GM19025 (cell line): ENCODE measurements around the gene MRPL43.
A peak's percentile ranks its signal among the peaks of the same experiment; 100 is the strongest.

Experiments used
- ATAC-seq: cut with Tn5 transposase; IDR thresholded peaks from one replicate; pipeline ENCODE4 v1.9.1; 2021; ENCODE audit warnings: mild to moderate bottlenecking, low read depth, moderate library complexity; ENCODE audit not compliant: unreplicated experiment

Gene MRPL43

DNA sequence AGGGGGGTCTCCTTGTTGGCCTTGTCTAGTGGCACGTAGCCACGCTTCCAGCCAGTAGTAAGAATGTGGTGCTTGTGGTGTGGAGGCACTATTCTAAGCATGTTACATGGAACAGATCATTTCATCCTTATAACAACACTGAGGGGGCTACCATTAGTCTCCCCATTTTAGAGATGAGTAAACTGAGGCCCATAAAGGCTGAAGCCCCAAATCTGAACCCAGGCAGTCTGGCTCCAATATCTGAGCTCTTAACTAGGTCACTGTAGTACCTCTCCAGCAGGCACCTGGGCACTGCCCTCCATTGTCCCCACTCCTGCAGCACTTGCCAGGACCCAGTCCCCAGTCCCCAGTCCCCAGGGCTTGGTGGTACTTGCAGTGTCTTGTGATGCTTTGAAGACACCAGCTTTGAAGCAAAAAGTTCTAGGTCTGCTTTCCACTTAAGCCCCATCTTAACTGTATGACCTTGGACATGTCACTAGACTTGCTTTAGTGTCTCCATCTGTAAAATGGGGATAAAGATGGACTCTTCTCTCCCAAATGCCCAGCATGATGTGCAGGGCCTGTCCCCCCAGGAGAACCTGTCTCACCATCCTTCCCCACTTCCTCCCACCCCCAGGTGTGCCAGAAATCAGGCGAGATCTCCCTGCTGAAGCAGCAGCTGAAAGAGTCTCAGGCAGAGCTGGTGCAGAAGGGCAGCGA lies 18.7 kb upstream of the MRPL43 start:
- no peak for ATAC-seq

DNA sequence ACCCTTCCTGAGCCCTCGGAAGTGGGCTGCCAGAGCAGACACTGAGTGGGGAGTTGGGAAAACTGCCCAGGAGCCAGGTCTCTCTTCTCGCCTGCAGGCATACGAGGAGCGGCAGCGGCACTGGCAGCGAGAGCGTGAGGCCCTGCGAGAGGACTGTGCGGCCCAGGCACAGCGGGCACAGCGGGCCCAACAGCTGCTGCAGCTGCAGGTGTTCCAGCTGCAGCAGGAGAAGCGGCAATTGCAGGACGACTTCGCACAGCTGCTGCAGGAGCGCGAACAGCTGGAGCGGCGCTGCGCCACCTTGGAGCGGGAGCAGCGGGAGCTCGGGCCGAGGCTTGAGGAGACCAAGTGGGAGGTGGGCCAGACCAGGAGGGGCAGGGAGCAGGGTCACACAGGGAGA lies 18.1 kb upstream of the MRPL43 start:
- no peak for ATAC-seq

DNA sequence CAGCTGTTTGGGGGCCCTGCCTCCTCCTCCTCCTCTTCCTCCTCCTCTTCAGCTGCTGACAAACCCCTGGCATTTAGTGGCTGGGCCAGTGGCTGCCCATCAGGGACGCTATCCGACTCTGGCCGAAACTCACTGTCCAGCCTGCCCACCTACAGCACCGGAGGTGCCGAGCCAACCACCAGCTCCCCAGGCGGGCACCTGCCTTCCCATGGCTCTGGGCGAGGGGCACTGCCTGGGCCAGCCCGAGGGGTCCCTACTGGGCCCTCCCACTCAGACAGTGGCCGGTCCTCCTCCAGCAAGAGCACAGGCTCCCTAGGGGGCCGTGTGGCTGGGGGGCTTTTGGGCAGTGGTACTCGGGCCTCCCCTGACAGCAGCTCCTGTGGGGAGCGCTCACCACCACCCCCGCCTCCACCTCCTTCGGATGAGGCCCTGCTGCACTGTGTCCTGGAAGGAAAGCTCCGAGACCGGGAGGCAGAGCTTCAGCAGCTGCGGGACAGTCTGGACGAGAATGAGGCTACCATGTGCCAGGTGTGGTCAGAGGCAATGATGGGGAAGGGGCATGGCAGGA lies 16.4 kb upstream of the MRPL43 start:
- ATAC-seq = no peak

DNA sequence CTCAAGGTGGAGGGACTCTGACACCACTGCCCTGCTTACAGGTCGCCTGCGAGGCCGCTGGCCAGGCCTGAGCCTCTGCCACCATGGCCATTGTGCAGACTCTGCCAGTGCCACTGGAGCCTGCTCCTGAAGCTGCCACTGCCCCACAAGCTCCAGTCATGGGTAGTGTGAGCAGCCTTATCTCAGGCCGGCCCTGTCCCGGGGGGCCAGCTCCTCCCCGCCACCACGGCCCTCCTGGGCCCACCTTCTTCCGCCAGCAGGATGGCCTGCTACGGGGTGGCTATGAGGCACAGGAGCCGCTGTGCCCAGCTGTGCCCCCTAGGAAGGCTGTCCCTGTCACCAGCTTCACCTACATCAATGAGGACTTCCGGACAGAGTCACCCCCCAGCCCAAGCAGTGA lies 15.2 kb upstream of the MRPL43 start:
- no peak for ATAC-seq

DNA sequence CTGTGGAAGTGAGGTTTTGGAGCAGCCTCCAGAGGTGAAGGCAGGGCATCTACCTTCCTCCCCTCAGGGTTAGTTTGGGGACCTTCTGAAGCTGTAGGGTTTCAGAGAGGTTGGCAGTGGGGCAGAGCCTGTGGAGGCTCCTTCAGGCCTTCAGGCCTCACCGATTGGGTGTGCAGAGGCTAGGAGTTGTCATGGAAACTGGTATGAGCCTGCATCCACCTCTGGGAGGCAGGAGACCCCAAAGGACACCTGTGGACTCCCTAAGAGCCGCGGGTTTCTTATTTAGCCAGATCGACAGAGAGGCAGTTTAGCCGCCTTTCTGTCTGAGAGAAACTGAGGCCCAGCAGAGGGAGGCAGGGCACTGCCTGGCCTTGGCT lies 14.3 kb upstream of the MRPL43 start:
- no peak for ATAC-seq

DNA sequence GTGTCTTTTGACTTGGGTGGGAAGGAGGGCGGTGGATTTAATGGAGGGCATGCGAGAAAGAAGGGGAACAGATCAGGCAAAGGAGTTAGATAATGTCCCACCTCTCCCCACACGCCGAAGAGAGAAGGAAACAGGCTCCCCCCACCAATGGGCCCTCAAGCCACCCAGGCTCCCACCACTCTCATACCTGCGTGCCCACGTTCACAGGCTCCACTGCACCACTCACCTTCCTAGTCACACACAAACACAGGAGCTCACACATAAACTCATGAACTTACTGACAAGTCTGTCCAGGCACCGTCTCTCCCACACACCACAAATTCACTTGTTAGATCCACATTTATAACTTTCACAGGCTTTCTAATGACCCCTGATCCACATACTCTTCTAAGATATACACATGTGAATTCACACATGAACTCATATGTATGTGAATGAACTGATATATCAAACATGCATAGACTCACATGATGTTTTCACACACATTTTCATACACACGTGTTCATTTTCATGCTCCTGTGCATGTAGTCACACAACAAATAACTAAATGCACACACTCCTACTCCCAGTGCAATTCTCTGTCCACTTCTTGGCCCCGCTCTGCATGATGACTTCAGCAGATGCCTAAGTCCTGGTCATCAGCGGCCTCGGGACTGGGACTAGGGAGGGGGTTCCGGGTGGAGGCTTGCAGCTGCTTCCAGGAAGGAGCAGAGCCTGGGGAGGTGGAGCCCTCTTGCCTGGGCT lies 13.8 kb upstream of the MRPL43 start:
- no peak for ATAC-seq

DNA sequence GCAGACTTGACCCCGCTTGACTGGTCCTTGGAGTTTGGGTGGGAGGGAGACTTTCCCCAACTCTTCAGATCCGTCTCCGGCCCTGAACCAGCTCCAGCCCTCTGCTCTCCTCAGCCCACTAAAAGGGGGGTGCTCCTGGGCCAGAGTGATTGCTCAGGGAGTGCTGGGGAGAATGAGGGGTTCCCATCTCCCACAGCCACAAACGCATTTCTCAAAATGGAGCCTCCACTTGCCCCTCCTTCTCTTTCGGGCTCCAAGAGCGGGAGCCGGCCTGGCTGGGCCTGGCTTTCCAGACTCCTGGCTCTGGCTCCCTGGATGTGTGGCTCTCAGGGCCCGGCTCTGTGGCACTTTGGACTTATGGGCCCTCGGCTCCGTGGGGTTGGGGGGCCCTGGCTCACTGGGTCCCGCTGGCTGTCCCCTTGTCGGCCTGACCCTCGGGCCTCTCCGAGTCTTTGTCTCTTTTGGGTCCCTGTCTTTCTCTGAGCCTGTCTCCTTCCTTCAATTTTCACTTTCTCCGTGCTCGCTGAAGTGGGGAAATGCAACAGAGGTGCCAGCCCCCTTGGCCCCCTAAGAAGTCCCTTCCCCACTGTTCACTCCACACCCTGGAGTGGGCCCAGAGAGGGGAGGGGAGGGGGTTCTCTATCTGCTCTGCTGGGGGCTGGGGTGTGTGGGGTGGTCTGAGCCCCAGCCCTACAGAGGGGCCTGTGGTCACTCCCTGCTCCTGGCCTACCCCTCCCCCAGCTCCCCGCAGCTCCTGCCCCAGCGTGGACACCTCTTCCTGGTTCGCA lies 13.0 kb upstream of the MRPL43 start:
- no peak for ATAC-seq

DNA sequence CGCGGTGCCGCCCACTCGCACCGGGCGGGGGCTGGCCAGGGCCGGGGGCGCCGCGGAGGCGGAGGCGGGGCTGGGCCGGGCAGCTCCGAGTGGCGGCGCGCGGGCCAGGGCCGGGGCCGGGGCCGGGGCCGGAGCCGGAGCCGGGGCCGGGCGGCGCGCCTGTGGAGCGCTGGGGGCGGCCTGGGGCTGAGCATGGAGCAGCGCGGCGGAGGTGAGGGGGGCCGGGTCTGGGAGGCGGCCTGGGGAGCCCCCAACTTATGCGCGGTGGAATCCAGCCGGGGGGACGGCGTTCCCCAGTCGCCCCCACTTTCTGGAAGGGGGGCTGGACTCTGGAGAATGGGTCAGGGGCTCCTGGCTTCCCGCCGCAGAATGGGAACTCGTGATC lies 12.4 kb upstream of the MRPL43 start, which contains the start of gene LZTS2:
LZTS2 (plus strand) TSS at position 67 of the 385 bp plus-strand sequence. CDS start 2,731 bp downstream, outside the sequence.
- no peak for ATAC-seq

DNA sequence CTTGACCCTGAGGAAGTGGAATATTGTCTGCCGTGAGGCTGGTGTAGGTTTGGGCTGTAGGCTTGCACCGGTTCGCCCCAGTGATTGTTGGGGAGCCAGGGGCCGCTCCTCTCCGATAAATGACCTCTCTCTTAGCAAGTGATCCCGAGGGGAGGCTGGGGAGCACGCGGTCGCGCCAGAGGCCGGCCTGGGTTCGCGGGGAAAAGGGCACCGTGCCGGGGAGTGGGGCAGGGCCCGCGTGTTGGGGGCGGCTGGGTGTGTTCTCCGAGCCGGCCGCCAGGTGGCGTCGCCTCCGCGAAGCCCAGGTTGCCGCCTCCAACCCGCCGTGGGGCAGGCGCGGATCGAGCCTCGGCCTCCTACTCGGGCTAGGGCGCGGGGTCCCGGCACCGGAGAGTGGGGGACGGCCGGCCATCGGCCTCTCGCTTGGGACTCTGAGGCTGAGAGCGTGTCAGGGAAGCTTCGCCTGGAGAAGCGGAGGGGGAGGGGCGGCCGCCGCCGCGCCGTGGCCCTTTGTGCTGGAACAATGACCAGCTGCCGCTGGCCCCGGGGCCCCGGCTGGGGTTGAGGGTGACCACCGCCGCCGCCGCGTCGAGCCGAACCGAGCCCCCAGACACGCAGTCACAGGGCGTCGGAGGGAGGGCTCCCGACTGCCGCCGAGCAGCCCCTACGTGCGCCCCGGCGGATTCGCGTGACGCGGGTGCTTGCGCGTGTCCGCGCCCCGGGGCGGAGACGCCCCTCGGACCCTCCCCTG lies 11.9 kb upstream of the MRPL43 start:
- peak; percentile 40 for ATAC-seq

DNA sequence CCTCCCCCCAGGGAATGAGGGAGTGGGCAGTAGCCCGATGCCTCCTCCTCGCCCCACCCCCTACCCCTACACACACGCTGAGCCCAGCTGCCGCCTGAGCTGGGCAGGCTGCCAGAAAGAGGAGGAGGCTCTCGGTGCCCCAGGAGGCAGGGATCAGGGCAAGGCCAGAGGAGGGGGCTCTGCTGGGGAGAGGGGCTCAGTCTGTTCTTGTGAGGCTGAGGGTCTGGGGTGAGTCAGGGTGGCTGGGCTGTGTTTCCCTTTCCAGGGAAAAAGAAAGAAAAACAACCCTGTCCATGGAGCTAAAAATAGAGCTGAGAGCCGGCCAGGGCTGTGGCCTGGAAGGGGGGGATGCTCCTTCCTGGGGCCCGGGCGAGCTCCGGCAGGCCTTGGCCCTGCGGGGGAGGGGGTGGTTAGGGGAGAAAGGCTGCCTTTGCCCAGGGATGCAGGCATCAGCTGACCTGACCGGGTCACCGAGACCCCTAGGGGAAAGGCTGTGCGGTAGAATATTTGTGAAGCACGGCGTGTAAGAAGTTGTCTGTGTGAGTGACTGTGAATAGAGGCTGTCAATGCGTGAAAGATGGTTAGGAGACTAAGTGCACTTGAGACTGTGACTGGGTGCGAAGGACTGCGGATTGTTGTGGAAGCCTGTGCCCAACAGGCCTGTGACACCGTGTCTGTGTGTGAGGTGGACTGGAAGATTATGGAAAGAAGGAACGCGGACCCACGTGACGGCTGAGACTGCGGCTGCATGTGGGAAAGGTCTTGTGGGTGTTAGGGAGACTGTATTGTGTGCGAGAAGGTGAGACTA lies 11.1 kb upstream of the MRPL43 start:
- ATAC-seq = peak; percentile 26

DNA sequence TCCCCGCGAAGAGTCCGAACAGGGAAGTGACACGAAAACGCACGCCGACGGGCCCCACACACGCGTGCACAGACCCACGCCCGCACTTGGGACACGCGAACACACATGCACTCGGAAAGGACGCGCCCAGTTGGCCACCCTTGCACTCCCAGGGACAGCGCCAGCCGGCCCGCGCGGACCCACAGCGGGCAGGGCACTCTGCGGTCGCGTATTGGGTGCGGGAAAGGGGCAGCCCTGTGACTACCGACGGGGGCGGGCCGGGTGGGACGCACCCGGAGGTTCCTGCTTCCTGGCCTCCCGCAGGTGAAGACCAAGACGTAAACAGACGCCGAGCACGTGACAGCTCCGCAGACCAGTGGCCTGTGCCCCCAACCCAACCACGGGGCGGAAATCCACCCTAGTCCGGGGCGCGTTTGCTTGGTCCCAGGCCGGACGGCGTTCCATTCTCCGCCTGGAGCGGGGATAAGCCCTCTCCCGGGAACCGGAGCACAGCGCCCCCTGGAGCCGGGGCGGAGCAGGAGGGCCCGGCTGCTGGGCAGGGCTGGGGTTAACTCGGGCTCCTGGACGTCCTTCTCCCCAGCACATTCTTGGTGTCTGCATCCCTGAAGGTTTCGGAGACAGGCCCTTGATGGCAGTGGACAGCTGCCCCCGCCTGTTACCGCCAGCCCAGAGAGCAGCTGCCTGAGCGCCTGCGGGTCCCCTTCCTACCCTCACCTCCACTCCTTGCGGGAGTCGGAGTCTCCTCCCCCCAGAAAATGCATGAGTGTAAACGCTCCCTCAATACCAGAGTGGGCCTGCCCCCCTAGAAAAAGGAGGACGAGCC lies 10.3 kb upstream of the MRPL43 start:
- ATAC-seq = no peak

DNA sequence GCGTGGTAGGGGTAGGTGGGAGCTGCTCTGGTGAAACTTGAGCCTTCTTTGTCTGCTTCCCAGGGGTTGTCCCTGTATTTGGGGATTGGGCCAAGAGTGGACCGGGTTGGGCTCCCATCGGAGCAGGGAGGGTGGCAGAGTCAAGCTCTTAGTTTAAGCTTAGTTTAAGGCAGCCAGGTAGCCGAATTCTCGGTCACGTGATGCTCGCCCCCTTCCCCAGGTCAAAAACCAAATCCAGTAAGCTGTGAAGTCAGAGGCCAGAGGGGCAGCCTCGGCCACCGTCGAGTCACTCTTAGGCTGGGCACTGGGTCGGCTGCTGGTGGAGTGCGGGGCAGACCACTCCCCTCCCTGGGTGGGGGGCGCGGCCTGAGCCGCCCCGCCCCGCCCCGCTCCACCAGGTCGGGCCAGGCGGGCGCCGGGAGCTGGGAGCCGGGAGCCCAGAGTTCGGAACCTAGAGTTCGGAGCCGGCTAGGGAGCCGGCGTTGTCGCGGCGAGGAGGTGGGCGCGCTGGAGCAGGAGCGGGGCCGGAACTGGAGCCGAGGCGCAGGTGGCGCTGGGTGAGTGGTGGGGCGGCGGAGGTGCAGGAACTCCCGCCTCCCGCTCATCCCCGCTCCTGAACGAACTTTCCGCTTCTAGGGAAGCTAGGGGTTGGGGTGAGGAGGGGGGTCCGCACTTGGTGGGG lies 9.5 kb upstream of the MRPL43 start:
- no peak for ATAC-seq

DNA sequence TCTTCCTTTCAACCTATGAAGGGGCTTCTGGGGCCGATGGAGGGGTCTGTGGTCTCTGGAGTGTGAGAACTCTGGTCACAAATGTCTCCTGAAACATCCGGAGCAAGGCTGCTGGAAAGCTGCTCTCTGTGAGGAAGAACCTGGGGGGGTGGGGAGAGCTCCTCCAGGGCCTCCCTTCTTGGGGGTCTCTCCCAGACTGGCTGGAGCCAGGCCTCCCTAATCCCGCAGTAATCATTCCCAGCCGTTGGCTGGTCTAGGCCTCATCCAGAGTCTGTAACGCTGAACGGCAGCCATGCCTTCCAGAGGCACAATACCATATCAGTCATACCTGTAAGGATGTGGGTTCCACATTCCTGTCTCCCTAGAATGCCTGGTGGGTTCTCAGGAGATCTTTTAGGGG lies 7.9 kb upstream of the MRPL43 start:
- ATAC-seq = no peak

DNA sequence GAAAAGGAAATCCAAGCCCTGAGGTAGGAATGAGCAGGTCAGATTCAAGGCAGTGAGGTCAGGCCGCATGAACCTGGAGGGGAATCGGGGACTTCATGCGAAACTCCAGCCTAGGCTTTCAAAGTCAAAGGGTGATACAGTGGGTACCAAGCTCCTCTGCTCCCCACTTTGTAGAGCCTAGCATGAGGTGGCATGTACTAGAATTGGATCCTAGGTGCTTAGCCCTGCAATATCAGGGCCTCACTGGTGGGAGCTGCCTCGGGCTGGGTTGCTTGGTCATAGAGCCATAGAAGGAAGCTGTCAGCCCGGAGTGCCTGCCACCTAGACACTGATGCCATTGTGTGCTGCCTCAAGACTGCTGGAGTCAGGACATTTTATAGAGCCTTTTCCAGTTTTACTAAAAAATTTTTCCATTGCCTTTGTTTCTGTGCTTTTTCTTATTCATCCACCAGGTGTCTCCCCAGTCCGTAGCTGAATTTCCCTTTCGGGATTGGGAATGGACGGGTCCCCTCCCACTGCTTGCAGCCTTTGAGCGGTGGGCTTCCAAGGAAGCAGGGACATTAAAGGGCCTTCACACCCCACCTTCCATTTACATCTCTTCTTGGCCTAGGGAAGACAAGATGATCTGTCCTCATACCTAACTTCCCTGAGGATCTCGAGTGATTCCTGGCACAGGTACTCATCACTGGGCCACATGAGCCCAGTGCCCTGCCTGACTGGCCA lies 6.8 kb upstream of the MRPL43 start:
- ATAC-seq = no peak

DNA sequence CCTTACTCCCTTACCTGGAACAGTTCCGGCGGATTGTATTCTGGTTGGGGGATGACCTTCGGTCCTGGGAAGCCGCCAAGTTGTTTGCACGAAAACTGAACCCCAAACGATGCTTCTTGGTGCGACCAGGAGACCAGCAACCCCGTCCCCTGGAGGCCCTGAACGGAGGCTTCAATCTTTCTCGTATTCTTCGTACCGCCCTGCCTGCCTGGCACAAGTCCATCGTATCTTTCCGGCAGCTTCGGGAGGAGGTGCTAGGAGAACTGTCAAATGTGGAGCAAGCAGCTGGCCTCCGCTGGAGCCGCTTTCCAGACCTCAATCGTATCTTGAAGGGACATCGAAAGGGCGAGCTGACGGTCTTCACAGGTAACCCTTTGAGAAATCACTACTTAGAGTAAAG lies 1.8 kb upstream of the MRPL43 start:
- no peak for ATAC-seq

DNA sequence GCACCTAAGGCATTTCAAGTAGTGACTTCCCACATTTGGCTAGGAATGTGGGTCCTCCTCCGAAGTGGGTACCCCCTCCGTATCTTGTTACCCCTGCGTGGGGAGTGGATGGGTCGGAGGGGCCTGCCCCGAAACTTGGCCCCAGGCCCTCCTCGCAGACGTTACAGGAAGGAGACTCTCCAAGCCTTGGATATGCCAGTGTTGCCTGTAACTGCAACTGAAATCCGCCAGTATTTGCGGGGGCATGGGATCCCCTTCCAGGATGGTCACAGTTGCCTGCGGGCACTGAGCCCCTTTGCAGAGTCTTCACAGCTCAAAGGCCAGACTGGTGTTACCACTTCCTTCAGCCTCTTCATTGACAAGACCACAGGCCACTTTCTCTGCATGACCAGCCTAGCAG lies 869 bp upstream of the MRPL43 start:
- ATAC-seq = no peak

DNA sequence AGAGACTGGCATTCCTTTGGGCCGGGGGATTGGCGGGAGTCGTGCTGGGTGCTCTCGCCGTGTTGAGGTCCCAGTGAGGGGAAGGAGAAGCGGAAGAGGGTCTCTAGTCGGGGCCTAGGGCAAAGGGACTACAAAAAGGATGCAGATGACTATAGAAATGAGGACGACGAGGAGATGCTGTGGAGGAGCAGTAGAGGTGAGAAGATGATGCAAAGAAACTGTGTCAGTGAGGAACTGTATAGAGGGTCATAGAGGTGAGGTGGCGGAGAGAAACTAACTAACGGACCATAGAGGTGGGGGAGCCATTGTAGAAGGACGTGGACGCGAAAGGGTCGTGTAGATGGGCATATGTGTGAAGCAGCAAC lies 370 bp upstream of the MRPL43 start:
- no peak for ATAC-seq

DNA sequence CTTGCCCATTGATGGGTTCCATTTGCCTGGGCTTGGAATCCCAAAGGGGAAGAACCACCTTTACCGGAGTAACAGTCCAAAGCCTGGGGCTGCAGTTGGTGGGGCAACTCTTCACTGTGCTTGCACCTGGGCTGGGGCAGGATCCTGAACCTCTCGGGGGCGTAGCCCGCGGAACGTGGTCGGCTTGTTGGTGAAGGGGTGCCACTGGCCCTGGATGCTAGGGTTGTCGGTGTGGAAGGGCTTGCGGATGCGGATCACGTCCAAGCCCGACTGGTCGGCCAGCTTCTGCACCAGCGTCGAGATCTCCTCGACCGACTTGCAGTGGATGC lies 710 bp downstream of the MRPL43 start:
- no peak for ATAC-seq
